B cell (primary cell): ENCODE data around the gene MOB2.

Experiments used
- CTCF ChIP-seq: fragments of 200-600 bp; IDR thresholded peaks from one replicate; pipeline ENCODE4 v1.8.0; 2022; ENCODE audit warnings: antibody characterized with exemption, mild to moderate bottlenecking
- EZH2 ChIP-seq: IDR thresholded peaks from 2 replicates; pipeline ENCODE4 v1.6.1; 2012; ENCODE audit warnings: borderline replicate concordance, low read depth, mild to moderate bottlenecking, moderate library complexity, low read length; ENCODE audit not compliant: insufficient read depth, poor library complexity, severe bottlenecking

- TF ChIP-seq CTCF (no peak), EZH2 (no peak)
Observed at GRCh38 chr11:1523779-1524178, 37.2 kb upstream of the MOB2 start.
